Brain microvascular endothelial cell (primary cell): Measurements from ENCODE around the gene LIMCH1.

ENCODE experiments used
- DNase-seq: peaks from one replicate; pipeline ENCODE4 v3.0.0-alpha.2; 2020
- H3K27ac ChIP-seq: fragments of 250-450 bp; sonication (Bioruptor Pico); 2 replicates; pipeline ENCODE4 v1.5.1; 2020; ENCODE audit warnings: mild to moderate bottlenecking, moderate library complexity
- H3K27me3 ChIP-seq: fragments of 250-450 bp; sonication (Bioruptor Pico); replicated peaks from 2 replicates; pipeline ENCODE4 v1.5.1; 2020; ENCODE audit warnings: mild to moderate bottlenecking
- H3K36me3 ChIP-seq: fragments of 250-450 bp; sonication (Bioruptor Pico); replicated peaks from 2 replicates; pipeline ENCODE4 v1.5.1; 2020; ENCODE audit warnings: mild to moderate bottlenecking
- H3K4me3 ChIP-seq: 2 replicates; pipeline ENCODE4 v1.5.1; 2011; ENCODE audit warnings: low read depth, mild to moderate bottlenecking, control low read depth, low read length, moderate library complexity
- CTCF ChIP-seq: IDR thresholded peaks from 2 replicates; pipeline ENCODE4 v1.5.1; 2011; ENCODE audit warnings: low read depth, mild to moderate bottlenecking, moderate library complexity, low read length, control low read depth, inconsistent platforms; ENCODE audit errors: missing control alignments
- in situ Hi-C: cut with HindIII; loops from 2 replicates; pipeline ENCODE4 v1.10.0; 2017; ENCODE audit warnings: low sequenced_read_pairs, low pct_ligation_motif_present

Gene LIMCH1

DNA sequence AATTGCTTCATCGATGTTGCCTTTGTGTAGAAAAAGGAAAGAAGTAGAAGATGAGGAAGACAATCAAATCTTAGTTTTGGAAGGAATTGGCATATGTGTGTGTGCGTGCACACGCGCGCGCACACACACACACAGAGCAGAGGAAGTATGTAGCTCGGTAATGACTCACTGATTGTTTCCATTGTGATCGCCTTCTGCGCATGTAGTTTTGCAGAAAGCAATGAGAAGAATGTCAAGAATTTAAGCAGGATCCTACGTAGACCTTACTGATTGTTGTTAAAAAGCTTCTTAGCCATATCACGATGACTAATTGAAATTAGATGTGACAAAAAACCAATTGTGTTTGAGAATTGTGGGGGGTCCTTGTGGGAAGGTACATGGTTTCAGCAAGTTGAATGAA lies 12.8 kb upstream of the LIMCH1 start:
- H3K36me3 ChIP-seq = no peaks in the 10 kb centered on the region

DNA sequence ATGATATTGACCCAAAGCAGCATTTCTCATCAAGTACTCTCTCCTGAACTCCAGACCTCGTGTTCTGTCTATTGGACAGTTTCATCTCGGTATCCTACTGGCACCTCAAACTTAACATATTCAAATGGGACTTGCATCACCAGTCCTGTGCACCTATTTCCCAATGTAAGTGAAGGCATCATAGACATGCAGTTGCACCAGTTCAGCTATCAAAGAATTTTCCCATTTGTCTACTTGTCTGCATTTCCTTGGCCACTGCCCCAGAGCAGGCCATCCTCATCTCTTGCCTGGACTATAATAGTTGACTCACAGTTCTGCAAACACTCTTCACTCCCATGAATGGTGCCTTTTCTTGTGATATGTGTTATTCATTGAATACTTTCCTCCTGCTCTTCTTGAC lies 11.3 kb upstream of the LIMCH1 start:
- in situ Hi-C loops = no loop called here
- H3K27me3 ChIP-seq = no peaks in the 10 kb centered on the region
- no peak overlapping the region for H3K4me3 ChIP-seq
- no peaks in the 10 kb centered on the region for H3K36me3 ChIP-seq
- no peak for DNase-seq
- TF ChIP-seq CTCF = no peak
- no peak overlapping the region for H3K27ac ChIP-seq

More for the DNA sequence above, 12.8 kb upstream of the LIMCH1 start:
- in situ Hi-C loops = no loop called here
- Histone ChIP-seq H3K27me3 (no peaks in the 10 kb centered on the region), H3K4me3 (no peak overlapping the region), H3K27ac (peak overlapping the region; percentile 42)
- peak; percentile 81 for DNase-seq
- no peak for TF ChIP-seq CTCF

DNA sequence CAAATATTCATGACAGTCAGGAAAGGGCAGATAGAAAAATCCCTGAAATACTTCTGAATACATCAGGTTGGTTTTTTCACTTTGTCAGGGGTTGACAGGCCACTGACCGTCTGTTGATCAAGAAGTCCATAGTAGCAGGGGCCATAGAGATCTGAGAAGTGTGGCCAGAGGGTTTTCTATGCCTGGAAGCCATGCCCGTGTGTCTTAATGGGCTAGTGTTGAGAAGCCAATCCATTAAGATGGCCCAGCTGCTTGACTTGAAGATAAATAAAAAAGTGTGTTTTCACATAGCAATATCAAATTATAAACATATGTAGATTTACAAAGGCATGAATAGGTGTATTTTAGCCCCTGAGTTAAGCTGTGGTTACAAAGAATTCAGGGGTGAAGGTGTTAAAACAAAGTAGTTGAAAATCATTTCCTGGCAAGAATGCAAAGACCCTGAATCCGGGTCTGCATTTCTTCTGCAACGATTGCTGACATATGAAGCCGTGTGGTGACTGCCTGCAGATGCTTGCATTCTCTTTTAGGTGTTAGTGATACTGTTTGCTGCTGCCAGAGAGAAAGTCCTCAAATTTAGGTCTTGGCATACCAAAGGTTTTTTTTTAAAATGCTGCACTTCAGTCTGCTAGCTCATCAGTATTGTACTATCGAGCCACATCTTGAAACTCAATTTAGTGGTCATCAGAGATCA lies 9.3 kb upstream of the LIMCH1 start:
- no peak for DNase-seq
- Histone ChIP-seq H3K27ac (no peak overlapping the region), H3K4me3 (no peak overlapping the region), H3K27me3 (no peaks in the 10 kb centered on the region), H3K36me3 (no peaks in the 10 kb centered on the region)
- in situ Hi-C loops = no loop called here
- TF ChIP-seq CTCF = no peak

GRCh38 chr4:41530741-41531140 lies 7.2 kb upstream of the LIMCH1 start:
- in situ Hi-C loops = no loop called here
- Histone ChIP-seq H3K27ac (no peak overlapping the region), H3K4me3 (no peak overlapping the region), H3K27me3 (no peaks in the 10 kb centered on the region), H3K36me3 (no peaks in the 10 kb centered on the region)
- TF ChIP-seq CTCF = no peak
- DNase-seq = no peak

DNA sequence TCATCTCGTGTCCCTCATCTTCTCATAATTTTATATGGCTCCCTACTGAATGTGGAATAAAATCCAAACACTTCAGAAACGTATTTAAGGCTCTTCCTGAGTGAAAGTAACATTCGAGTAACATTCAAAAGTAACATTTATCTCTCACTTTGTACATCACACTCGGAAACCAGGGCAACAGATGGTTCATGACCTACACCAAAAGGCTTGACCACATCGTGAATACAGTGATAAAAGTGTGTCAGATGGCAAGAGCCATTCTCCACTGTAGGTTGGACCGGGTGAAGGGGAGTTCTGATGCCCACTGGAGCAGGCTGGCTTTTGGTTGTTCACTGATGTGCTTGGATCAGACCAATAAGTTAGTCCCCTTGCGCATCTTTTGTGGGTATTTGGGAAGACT lies 5.6 kb upstream of the LIMCH1 start:
- Histone ChIP-seq H3K36me3 (no peaks in the 10 kb centered on the region), H3K27ac (no peak overlapping the region), H3K27me3 (peaks cover 3% of the 10 kb centered on the region), H3K4me3 (no peak overlapping the region)
- in situ Hi-C loops = no loop called here
- no peak for DNase-seq
- TF ChIP-seq CTCF = no peak

DNA sequence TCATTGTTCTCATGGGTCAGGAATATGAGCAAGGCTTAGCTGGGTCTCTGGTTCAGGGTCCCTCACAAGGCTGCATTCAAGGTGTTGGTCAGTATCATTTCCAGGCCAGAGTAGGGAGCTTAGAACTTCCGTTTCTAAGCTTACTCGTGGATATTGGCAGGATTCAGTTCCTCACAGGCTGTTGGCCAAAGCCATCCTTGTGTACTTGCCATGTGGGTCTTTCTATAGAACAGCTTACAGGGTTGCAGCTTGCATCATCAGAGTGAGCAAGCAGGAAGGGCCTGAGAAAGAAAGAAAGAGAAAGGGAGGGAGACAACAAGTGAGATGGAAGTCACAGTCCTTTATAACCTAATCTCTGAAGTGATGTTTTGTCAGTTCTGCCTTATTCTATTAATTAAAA lies 5.1 kb upstream of the LIMCH1 start:
- in situ Hi-C loops = no loop called here
- H3K36me3 ChIP-seq = no peaks in the 10 kb centered on the region
- no peak overlapping the region for H3K4me3 ChIP-seq
- H3K27ac ChIP-seq = no peak overlapping the region
- peaks cover 6% of the 10 kb centered on the region for H3K27me3 ChIP-seq
- no peak for TF ChIP-seq CTCF
- no peak for DNase-seq
